GF-D8 (cell line): Measurements from ENCODE around the gene CNP.

Source experiments
- DNase-seq: peaks from one replicate; lab custom pipeline; 2025; lab: John Stamatoyannopoulos, UW

Gene CNP

GRCh38 chr17:41972571-41973407 is 6.2 kb downstream of the CNP start:
- no peak for DNase-seq

- DNase-seq: no peak
Observed at GRCh38 chr17:41973408-41973811, 6.8 kb downstream of the CNP start.

GRCh38 chr17:41974031-41974430 is 7.4 kb downstream of the CNP start:
- no peak for DNase-seq

- no peak for DNase-seq
Observed at GRCh38 chr17:41974658-41975057, 8.1 kb downstream of the CNP start.

- DNase-seq: no peak
Observed at GRCh38 chr17:41975099-41976083, 8.8 kb downstream of the CNP start.

GRCh38 chr17:41976142-41976768 is 9.7 kb downstream of the CNP start:
- no peak for DNase-seq

- DNase-seq: no peak
Observed at GRCh38 chr17:41977991-41978390, 11.4 kb downstream of the CNP start.

- no peak for DNase-seq
Observed at GRCh38 chr17:41982026-41982760, 15.6 kb downstream of the CNP start.

GRCh38 chr17:41984454-41984853 is 17.9 kb downstream of the CNP start:
- DNase-seq: no peak

- DNase-seq: no peak
Observed at GRCh38 chr17:41985919-41986318, 19.3 kb downstream of the CNP start.

GRCh38 chr17:41986634-41987033 is 20.0 kb downstream of the CNP start:
- no peak for DNase-seq

- DNase-seq: no peak
Observed at GRCh38 chr17:41987642-41988041, 21.0 kb downstream of the CNP start.

GRCh38 chr17:41988418-41988817 is 21.8 kb downstream of the CNP start:
- no peak for DNase-seq

GRCh38 chr17:41989702-41990419 is 23.3 kb downstream of the CNP start:
- no peak for DNase-seq

- no peak for DNase-seq
Observed at GRCh38 chr17:41992576-41992975, 26.0 kb downstream of the CNP start.

GRCh38 chr17:41996855-41997164 is 30.2 kb downstream of the CNP start:
- no peak for DNase-seq

GRCh38 chr17:41998497-41998896 is 31.9 kb downstream of the CNP start:
- DNase-seq: no peak

- no peak for DNase-seq
Observed at GRCh38 chr17:42000413-42001133, 34.0 kb downstream of the CNP start.

GRCh38 chr17:42001729-42002128 is 35.1 kb downstream of the CNP start:
- no peak for DNase-seq

- no peak for DNase-seq
Observed at GRCh38 chr17:42002175-42002791, 35.7 kb downstream of the CNP start.
